Liver (tissue), 9 donors: ENCODE measurements around the gene BIRC7. TPM values are rescaled to one million over a fixed set of nuclear protein-coding genes. Genes with fewer than 3 reads are reported as not detected.

Source experiments
- DNase-seq: peaks from one replicate; pipeline ENCODE4 v3.0.0-alpha.2; 2017; ENCODE audit warnings: low spot score
- H3K27ac ChIP-seq, 2 donors: one replicate each; pipeline ENCODE4 v1.7.0; 2013; ENCODE audit warnings: inconsistent platforms in 2 of 2, low read length in 2 of 2, control low read depth in 1 of 2, low read depth in 1 of 2, mild to moderate bottlenecking in 1 of 2
- H3K27me3 ChIP-seq, 4 donors: one replicate each; pipeline versions ENCODE4 v1.6.1 to v1.7.0; 2013; ENCODE audit warnings: low read length in 3 of 4, inconsistent platforms in 1 of 4, mild to moderate bottlenecking in 1 of 4, moderate library complexity in 1 of 4; ENCODE audit not compliant: control insufficient read depth in 4 of 4, insufficient read depth in 4 of 4
- H3K36me3 ChIP-seq, 4 donors: one replicate each; pipeline versions ENCODE4 v1.6.1 to v1.7.0; 2013; ENCODE audit warnings: low read length in 3 of 4, mild to moderate bottlenecking in 3 of 4, low read depth in 1 of 4, moderate library complexity in 1 of 4; ENCODE audit not compliant: control insufficient read depth in 4 of 4, insufficient read depth in 3 of 4
- H3K4me1 ChIP-seq, 4 donors: one replicate each; pipeline versions ENCODE4 v1.6.1 to v1.7.0; 2013; ENCODE audit warnings: low read length in 3 of 4, mild to moderate bottlenecking in 3 of 4, moderate library complexity in 1 of 4; ENCODE audit not compliant: control insufficient read depth in 4 of 4, insufficient read depth in 4 of 4
- H3K4me3 ChIP-seq, 3 donors: one replicate each; pipeline versions ENCODE4 v1.6.1 to v1.7.0; 2013; ENCODE audit warnings: low read length in 3 of 3, control low read depth in 1 of 3, low read depth in 1 of 3, mild to moderate bottlenecking in 1 of 3
- H3K9ac ChIP-seq, 2 donors: one replicate each; pipeline ENCODE4 v1.7.0; 2013; ENCODE audit warnings: low read length in 2 of 2, mild to moderate bottlenecking in 2 of 2, moderate library complexity in 2 of 2, control low read depth in 1 of 2, low read depth in 1 of 2
- H3K9me3 ChIP-seq, 4 donors: one replicate each; pipeline versions ENCODE4 v1.6.1 to v1.7.0; 2013; ENCODE audit warnings: low read length in 3 of 4; ENCODE audit not compliant: control insufficient read depth in 4 of 4
- FOXA1 ChIP-seq: IDR thresholded peaks from 2 replicates; pipeline ENCODE4 v1.6.1; 2016; ENCODE audit warnings: antibody characterized with exemption
- GABPA ChIP-seq, 2 donors: IDR thresholded peaks in 1 of 2; conservative IDR thresholded peaks in 1 of 2; 2 replicates each; pipeline ENCODE4 v1.6.1; 2016; ENCODE audit warnings: antibody characterized with exemption in 2 of 2, mild to moderate bottlenecking in 1 of 2, moderate library complexity in 1 of 2
- HNF4A ChIP-seq, 2 donors: conservative IDR thresholded peaks; 2 replicates each; pipeline ENCODE4 v1.6.1; 2016; ENCODE audit warnings: antibody characterized with exemption in 2 of 2, mild to moderate bottlenecking in 2 of 2
- HNF4G ChIP-seq: IDR thresholded peaks from 2 replicates; pipeline ENCODE4 v1.6.1; 2016; ENCODE audit warnings: antibody characterized with exemption
- JUND ChIP-seq, 2 donors: IDR thresholded peaks; 2 replicates each; pipeline ENCODE4 v1.6.1; 2016; ENCODE audit warnings: antibody characterized with exemption in 2 of 2
- RAD21 ChIP-seq, 2 donors: IDR thresholded peaks; 2 replicates each; pipeline ENCODE4 v1.6.1; 2016; ENCODE audit warnings: antibody characterized with exemption in 2 of 2, mild to moderate bottlenecking in 2 of 2
- TAF1 ChIP-seq: conservative IDR thresholded peaks from 2 replicates; pipeline ENCODE4 v1.6.1; 2016; ENCODE audit warnings: antibody characterized with exemption, mild to moderate bottlenecking
- YY1 ChIP-seq: IDR thresholded peaks from 2 replicates; pipeline ENCODE4 v1.6.1; 2016; ENCODE audit warnings: antibody characterized with exemption, mild to moderate bottlenecking
- WGBS: extraction: QIAGEN DNeasy Blood & Tissue Kit; methylation state at CpG from one replicate; pipeline ENCODE4 v1.1.7; 2013; 5-methylcytosine and 5-hydroxymethylcytosine counted together
- polyA plus RNA-seq, 2 donors: library from polyadenylated mRNA; stranded (reverse) in 1 of 2; unstranded in 1 of 2; fragments of 200-250 nt in 1 of 2; fragments of >200 nt in 1 of 2; fragmentation: Nextera tagmentation in 1 of 2; extraction: Ambion mirVana in 1 of 2; gene quantifications; one replicate each; pipeline versions ENCODE4 v1.2.1 to v1.2.3, GENCODE V29; 2013 to 2015
- total RNA-seq, 2 donors: library from RNA; depleted of rRNA; stranded (reverse); fragments of >200 nt; gene quantifications; one replicate each; pipeline ENCODE4 v1.2.3, GENCODE V29; 2014
- TF ChIP-seq, protein P1 (sequence below): IDR thresholded peaks from 2 replicates; pipeline ENCODE4 v1.6.1; 2016; ENCODE audit warnings: antibody characterized with exemption, mild to moderate bottlenecking
- TF ChIP-seq, protein P2 (sequence below): IDR thresholded peaks from 2 replicates; pipeline ENCODE4 v1.6.1; 2016; ENCODE audit warnings: antibody characterized with exemption
- TF ChIP-seq, protein P3 (sequence below): fragments of 150-350 bp; IDR thresholded peaks from 2 replicates; pipeline ENCODE4 v1.5.1; 2017; ENCODE audit warnings: improper control_type of control experiment, low read depth, low read length; ENCODE audit not compliant: missing input control
- TF ChIP-seq, protein P4 (sequence below): IDR thresholded peaks from 2 replicates; pipeline ENCODE4 v1.6.1; 2016; ENCODE audit warnings: antibody characterized with exemption
- donor health status: healthy.
- donor health status: healthy.
- donor health status: healthy.
- donor health status: healthy.
- donor health status: healthy.

The BIRC7 gene
- total and polyA plus RNA-seq, 4 donors, result 0.23 TPM; not detected in 3

DNA sequence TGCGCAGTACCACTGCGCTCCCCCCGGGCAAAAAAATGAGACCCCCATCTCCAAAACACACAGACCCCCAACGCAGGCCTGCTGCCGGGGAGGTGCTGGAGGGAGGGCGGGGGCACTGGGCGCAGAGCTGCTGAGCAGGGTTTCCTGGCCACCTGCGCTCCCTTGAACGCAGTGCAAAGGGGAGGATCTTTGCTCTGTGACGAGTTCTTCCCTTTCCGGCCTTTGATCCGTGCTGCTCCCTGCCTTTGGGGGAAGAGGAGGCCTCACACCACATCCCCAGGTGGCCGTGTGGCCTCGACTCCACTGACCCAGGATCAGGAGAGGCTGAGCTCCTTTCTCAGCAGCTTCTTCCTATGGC is 48.4 kb downstream of the BIRC7 start (continued):
- TF ChIP-seq, protein P1, sequence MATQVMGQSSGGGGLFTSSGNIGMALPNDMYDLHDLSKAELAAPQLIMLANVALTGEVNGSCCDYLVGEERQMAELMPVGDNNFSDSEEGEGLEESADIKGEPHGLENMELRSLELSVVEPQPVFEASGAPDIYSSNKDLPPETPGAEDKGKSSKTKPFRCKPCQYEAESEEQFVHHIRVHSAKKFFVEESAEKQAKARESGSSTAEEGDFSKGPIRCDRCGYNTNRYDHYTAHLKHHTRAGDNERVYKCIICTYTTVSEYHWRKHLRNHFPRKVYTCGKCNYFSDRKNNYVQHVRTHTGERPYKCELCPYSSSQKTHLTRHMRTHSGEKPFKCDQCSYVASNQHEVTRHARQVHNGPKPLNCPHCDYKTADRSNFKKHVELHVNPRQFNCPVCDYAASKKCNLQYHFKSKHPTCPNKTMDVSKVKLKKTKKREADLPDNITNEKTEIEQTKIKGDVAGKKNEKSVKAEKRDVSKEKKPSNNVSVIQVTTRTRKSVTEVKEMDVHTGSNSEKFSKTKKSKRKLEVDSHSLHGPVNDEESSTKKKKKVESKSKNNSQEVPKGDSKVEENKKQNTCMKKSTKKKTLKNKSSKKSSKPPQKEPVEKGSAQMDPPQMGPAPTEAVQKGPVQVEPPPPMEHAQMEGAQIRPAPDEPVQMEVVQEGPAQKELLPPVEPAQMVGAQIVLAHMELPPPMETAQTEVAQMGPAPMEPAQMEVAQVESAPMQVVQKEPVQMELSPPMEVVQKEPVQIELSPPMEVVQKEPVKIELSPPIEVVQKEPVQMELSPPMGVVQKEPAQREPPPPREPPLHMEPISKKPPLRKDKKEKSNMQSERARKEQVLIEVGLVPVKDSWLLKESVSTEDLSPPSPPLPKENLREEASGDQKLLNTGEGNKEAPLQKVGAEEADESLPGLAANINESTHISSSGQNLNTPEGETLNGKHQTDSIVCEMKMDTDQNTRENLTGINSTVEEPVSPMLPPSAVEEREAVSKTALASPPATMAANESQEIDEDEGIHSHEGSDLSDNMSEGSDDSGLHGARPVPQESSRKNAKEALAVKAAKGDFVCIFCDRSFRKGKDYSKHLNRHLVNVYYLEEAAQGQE, result no peak

DNA sequence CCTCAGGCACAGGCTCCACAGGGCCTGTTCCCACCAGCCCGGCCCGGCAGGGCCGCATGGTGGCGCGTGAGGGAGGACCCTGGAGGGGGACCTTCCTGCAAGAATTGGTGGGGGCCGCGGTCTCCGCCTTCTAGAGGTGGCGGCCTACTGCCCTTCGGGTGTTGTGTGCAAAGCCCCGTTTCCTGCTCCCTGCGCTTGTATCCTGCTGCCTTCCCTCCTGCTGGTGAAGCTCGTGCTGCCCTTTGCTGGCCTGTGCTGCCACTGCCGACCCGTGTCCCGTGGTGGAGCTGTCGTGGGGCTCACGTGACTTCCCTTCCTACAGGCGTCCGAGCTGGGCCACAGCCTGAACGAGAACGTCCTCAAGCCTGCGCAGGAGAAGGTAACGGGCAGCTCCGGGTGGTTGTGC is 48.8 kb downstream of the BIRC7 start:
- 89% methylated on average over 25 of the region's 25 CpGs for WGBS
- no peak overlapping the region for H3K4me3 ChIP-seq
- no peak for DNase-seq

More for the DNA sequence above, 48.8 kb downstream of the BIRC7 start:
- TF ChIP-seq, protein P1, result no peak
- TF ChIP-seq YY1 (no peak), JUND (IDR thresholded peaks at IDR 0.05) (no peak), TAF1 (no peak), HNF4A (conservative IDR thresholded peaks at IDR 0.05) (no peak), RAD21 (IDR thresholded peaks at IDR 0.05) (no peak), FOXA1 (no peak), GABPA (IDR thresholded peaks at IDR 0.05 in 1 of 2, conservative IDR thresholded peaks at IDR 0.05 in 1 of 2) (no peak), HNF4G (no peak)
- TF ChIP-seq, protein P2, sequence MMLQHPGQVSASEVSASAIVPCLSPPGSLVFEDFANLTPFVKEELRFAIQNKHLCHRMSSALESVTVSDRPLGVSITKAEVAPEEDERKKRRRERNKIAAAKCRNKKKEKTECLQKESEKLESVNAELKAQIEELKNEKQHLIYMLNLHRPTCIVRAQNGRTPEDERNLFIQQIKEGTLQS, result no peak
- TF ChIP-seq, protein P3, sequence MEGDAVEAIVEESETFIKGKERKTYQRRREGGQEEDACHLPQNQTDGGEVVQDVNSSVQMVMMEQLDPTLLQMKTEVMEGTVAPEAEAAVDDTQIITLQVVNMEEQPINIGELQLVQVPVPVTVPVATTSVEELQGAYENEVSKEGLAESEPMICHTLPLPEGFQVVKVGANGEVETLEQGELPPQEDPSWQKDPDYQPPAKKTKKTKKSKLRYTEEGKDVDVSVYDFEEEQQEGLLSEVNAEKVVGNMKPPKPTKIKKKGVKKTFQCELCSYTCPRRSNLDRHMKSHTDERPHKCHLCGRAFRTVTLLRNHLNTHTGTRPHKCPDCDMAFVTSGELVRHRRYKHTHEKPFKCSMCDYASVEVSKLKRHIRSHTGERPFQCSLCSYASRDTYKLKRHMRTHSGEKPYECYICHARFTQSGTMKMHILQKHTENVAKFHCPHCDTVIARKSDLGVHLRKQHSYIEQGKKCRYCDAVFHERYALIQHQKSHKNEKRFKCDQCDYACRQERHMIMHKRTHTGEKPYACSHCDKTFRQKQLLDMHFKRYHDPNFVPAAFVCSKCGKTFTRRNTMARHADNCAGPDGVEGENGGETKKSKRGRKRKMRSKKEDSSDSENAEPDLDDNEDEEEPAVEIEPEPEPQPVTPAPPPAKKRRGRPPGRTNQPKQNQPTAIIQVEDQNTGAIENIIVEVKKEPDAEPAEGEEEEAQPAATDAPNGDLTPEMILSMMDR, result no peak
- TF ChIP-seq, protein P4, sequence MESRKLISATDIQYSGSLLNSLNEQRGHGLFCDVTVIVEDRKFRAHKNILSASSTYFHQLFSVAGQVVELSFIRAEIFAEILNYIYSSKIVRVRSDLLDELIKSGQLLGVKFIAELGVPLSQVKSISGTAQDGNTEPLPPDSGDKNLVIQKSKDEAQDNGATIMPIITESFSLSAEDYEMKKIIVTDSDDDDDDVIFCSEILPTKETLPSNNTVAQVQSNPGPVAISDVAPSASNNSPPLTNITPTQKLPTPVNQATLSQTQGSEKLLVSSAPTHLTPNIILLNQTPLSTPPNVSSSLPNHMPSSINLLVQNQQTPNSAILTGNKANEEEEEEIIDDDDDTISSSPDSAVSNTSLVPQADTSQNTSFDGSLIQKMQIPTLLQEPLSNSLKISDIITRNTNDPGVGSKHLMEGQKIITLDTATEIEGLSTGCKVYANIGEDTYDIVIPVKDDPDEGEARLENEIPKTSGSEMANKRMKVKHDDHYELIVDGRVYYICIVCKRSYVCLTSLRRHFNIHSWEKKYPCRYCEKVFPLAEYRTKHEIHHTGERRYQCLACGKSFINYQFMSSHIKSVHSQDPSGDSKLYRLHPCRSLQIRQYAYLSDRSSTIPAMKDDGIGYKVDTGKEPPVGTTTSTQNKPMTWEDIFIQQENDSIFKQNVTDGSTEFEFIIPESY, result no peak
- H3K9ac ChIP-seq, result no peak overlapping the region
- no peaks in the 10 kb centered on the region for H3K9me3 ChIP-seq
- no peaks in the 10 kb centered on the region for H3K27me3 ChIP-seq
- H3K4me1 ChIP-seq, result no peaks in the 10 kb centered on the region
- peaks cover 5 to 60% (median 13%) of the 10 kb centered on the region in 4 donors for H3K36me3 ChIP-seq
- H3K27ac ChIP-seq, result no peak overlapping the region
